Fibroblast of mammary gland (primary cell): Measurements from ENCODE around the gene MYO1F.

ENCODE experiments used
- DNase-seq: peaks from one replicate; pipeline ENCODE4 v3.0.0-alpha.2; 2010; ENCODE audit warnings: low read depth
- H3K4me3 ChIP-seq: 2 replicates; pipeline ENCODE4 v1.5.1; 2011; ENCODE audit warnings: low read depth, mild to moderate bottlenecking, low read length, moderate library complexity; ENCODE audit not compliant: control insufficient read depth
- CTCF ChIP-seq: conservative IDR thresholded peaks from 2 replicates; pipeline ENCODE4 v1.5.1; 2011; ENCODE audit warnings: low read depth, low read length, inconsistent platforms; ENCODE audit not compliant: control insufficient read depth, insufficient read depth

MYO1F gene

GRCh38 chr19:8600816-8601215 is 23.6 kb upstream of the MYO1F start:
- H3K4me3 ChIP-seq: no peak overlapping the region
- no peak for DNase-seq
- no peak for TF ChIP-seq CTCF

GRCh38 chr19:8600064-8600463 is 22.8 kb upstream of the MYO1F start:
- H3K4me3 ChIP-seq: no peak overlapping the region
- TF ChIP-seq CTCF: no peak

GRCh38 chr19:8596168-8596567 is 18.9 kb upstream of the MYO1F start:
- no peak for DNase-seq

More at GRCh38 chr19:8600064-8600463, 22.8 kb upstream of the MYO1F start:
- DNase-seq: no peak

GRCh38 chr19:8595651-8596050 is 18.4 kb upstream of the MYO1F start:
- TF ChIP-seq CTCF: no peak
- no peak for DNase-seq
- H3K4me3 ChIP-seq: no peak overlapping the region

More at GRCh38 chr19:8596168-8596567, 18.9 kb upstream of the MYO1F start:
- TF ChIP-seq CTCF: no peak
- H3K4me3 ChIP-seq: no peak overlapping the region

GRCh38 chr19:8593931-8594330 is 16.7 kb upstream of the MYO1F start:
- peak; percentile 13 for TF ChIP-seq CTCF
- H3K4me3 ChIP-seq: no peak overlapping the region
- no peak for DNase-seq

- H3K4me3 ChIP-seq: no peak overlapping the region
- no peak for TF ChIP-seq CTCF
Observed at GRCh38 chr19:8592231-8593009, 15.2 kb upstream of the MYO1F start.

More at GRCh38 chr19:8592231-8593009, 15.2 kb upstream of the MYO1F start:
- peak; percentile 75 for DNase-seq
